HG02981 (cell line): ENCODE measurements around the gene GLIPR1.
A peak's percentile ranks its signal among the peaks of the same experiment; 100 is the strongest.
"Not testable (repeated sequence)": the region's sequence is repeated elsewhere in the genome, so short reads cannot be mapped to it uniquely, and the experiment has no call there.

Source experiments
- ATAC-seq: cut with Tn5 transposase; IDR thresholded peaks from one replicate; pipeline ENCODE4 v1.9.1; 2021; ENCODE audit warnings: mild to moderate bottlenecking, moderate library complexity; ENCODE audit not compliant: unreplicated experiment

GLIPR1 gene

GRCh38 chr12:75480469-75480949, at the start of gene GLIPR1:
Gene GLIPR1 (plus strand): TSS chr12:75480755. CDS start chr12:75480881, 126 bp downstream.
- ATAC-seq: peak; percentile 84

- no peak for ATAC-seq
Observed at GRCh38 chr12:75432924-75433323, 47.6 kb upstream of the GLIPR1 start.

GRCh38 chr12:75437564-75437963, 43.0 kb upstream of the GLIPR1 start:
- peak; percentile 53 for ATAC-seq

GRCh38 chr12:75438059-75438754, 42.3 kb upstream of the GLIPR1 start:
- ATAC-seq: no peak

- ATAC-seq: no peak
Observed at GRCh38 chr12:75439048-75439447, 41.5 kb upstream of the GLIPR1 start.

- ATAC-seq: no peak
Observed at GRCh38 chr12:75439930-75440329, 40.6 kb upstream of the GLIPR1 start.

- ATAC-seq: not testable (repeated sequence)
Observed at GRCh38 chr12:75441687-75442449, 38.7 kb upstream of the GLIPR1 start.

GRCh38 chr12:75442454-75442853, 38.1 kb upstream of the GLIPR1 start:
- not testable (repeated sequence) for ATAC-seq

- ATAC-seq: no peak
Observed at GRCh38 chr12:75443709-75444108, 36.8 kb upstream of the GLIPR1 start.

- ATAC-seq: no peak
Observed at GRCh38 chr12:75444429-75445136, 36.0 kb upstream of the GLIPR1 start.

- ATAC-seq: not testable (repeated sequence)
Observed at GRCh38 chr12:75445137-75445507, 35.4 kb upstream of the GLIPR1 start.

GRCh38 chr12:75446857-75447256, 33.7 kb upstream of the GLIPR1 start:
- no peak for ATAC-seq

GRCh38 chr12:75447691-75448393, 32.7 kb upstream of the GLIPR1 start:
- ATAC-seq: no peak

- no peak for ATAC-seq
Observed at GRCh38 chr12:75452675-75453330, 27.8 kb upstream of the GLIPR1 start.

- ATAC-seq: no peak
Observed at GRCh38 chr12:75455839-75456238, 24.7 kb upstream of the GLIPR1 start.

- no peak for ATAC-seq
Observed at GRCh38 chr12:75457191-75457590, 23.4 kb upstream of the GLIPR1 start.

- not testable (repeated sequence) for ATAC-seq
Observed at GRCh38 chr12:75457866-75458265, 22.7 kb upstream of the GLIPR1 start.

GRCh38 chr12:75459755-75460154, 20.8 kb upstream of the GLIPR1 start:
- ATAC-seq: no peak

- ATAC-seq: no peak
Observed at GRCh38 chr12:75460204-75460603, 20.4 kb upstream of the GLIPR1 start.
